Heart right ventricle (tissue), 16 donors: ENCODE data around the gene RPS6KA2. TPM values are rescaled to one million over a fixed set of nuclear protein-coding genes. Genes with fewer than 3 reads are reported as not detected.
A peak's percentile ranks its signal among the peaks of the same experiment; 100 is the strongest.

ENCODE experiments used
- ATAC-seq, 8 donors: fragments of 200-7000 bp; cut with Tn5 transposase; one replicate each; pipeline ENCODE4 v1.9.1; 2020; ENCODE audit warnings: mild to moderate bottlenecking in 8 of 8, moderate library complexity in 8 of 8, moderate number of reproducible peaks in 1 of 8
- DNase-seq, 2 donors: peaks; one replicate each; pipeline ENCODE4 v3.0.0-alpha.2; 2020
- H3K27ac ChIP-seq, 10 donors: fragments of 200-600 bp; sonication (generic) in 2 of 10; one replicate each; pipeline versions ENCODE4 v1.5.0 to v1.8.0; 2020 to 2022; ENCODE audit warnings: mild to moderate bottlenecking in 3 of 10
- H3K27me3 ChIP-seq, 7 donors: fragments of 200-600 bp; one replicate each; pipeline ENCODE4 v1.8.0; 2021 to 2022; ENCODE audit warnings: mild to moderate bottlenecking in 2 of 7
- H3K36me3 ChIP-seq, 9 donors: fragments of 200-600 bp; sonication (generic) in 1 of 9; one replicate each; pipeline versions ENCODE4 v1.5.0 to v1.8.0; 2020 to 2022; ENCODE audit warnings: mild to moderate bottlenecking in 2 of 9
- H3K4me1 ChIP-seq, 9 donors: fragments of 200-600 bp; sonication (generic) in 1 of 9; one replicate each; pipeline versions ENCODE4 v1.5.0 to v1.8.0; 2020 to 2022; ENCODE audit warnings: mild to moderate bottlenecking in 4 of 9
- H3K4me3 ChIP-seq, 10 donors: fragments of 200-600 bp; sonication (generic) in 2 of 10; one replicate each; pipeline versions ENCODE4 v1.5.0 to v1.8.0; 2020 to 2022; ENCODE audit warnings: mild to moderate bottlenecking in 7 of 10, moderate library complexity in 2 of 10
- H3K9me3 ChIP-seq, 11 donors: fragments of 200-600 bp in 10 of 11; sonication (generic) in 2 of 11; one replicate each; pipeline versions ENCODE4 v1.5.0 to v1.8.0; 2013 to 2022; ENCODE audit warnings: mild to moderate bottlenecking in 2 of 11, control low read depth in 1 of 11, moderate library complexity in 1 of 11
- CTCF ChIP-seq, 9 donors: fragments of 200-600 bp; sonication (generic) in 2 of 9; IDR thresholded peaks; one replicate each; pipeline versions ENCODE4 v1.5.0 to v1.8.0; 2021 to 2022; ENCODE audit warnings: antibody characterized with exemption in 9 of 9, mild to moderate bottlenecking in 5 of 9, moderate library complexity in 1 of 9
- WGBS, 2 donors: extraction: QIAGEN DNeasy Blood & Tissue Kit; methylation state at CpG; one replicate each; pipeline ENCODE4 v1.1.7; 2013; ENCODE audit warnings: inconsistent platforms in 1 of 2; 5-methylcytosine and 5-hydroxymethylcytosine counted together
- intact Hi-C, 10 donors: fragments of 100-400 bp; cut with DNase I; formaldehyde crosslinking; loops; one replicate each; pipeline versions ENCODE4 v1.11.1 to v1.14.2; 2022
- polyA plus RNA-seq, 2 donors: library from polyadenylated mRNA; stranded (reverse); fragments of 200-250 nt; gene quantifications; one replicate each; pipeline ENCODE4 v1.2.3, GENCODE V29; 2013
- total RNA-seq, 10 donors: library from RNA; stranded (reverse); fragmentation: NEBNext Ultra II Directional in 3 of 10; extraction: Animal tissue kit (Norgen Biotek cat#: 25700) in 3 of 10; gene quantifications; one replicate each; pipeline versions ENCODE4 v1.2.1 to v1.2.4, GENCODE V29; 2021 to 2023
- donor health status: Arrhythmogenic right ventricular cardiomyopathy.
- donor health status: ischemic (EF 13 %, LVEDD 7.1; RV severe dilation, severe dysfunction).
- donor health status: healthy with polysubstance abuse.
- donor health status: DM: no; HTN: yes; CAD: no.
- donor health status: DM: no; HTN: no; CAD: no.
- donor health status: ischemic (EF 25% LVEDD 6.9; RV normal size, moderate dysfunction).
- donor health status: ischemic (EF 25% LVEDD 5.7; RV mildly dilated, moderate dysfunction).
- donor health status: healthy.
- donor health status: DM: yes; HTN: yes; CAD: no.
- donor health status: Ischemic cardiomyopathy.
- donor health status: ischemic (EF 35%, LVEDD 5.7; RV mildly dilated, moderate dysfunction).
- donor health status: nonischemic (EF 11% LVEDD 7.7; RV severe dilation, severe dysfunction).
- donor health status: DM: yes; HTN: yes; CAD: no.
- donor health status: PGD.
- donor health status: ischemic (EF 29% LVEDD 5.4; RV normal size, mild dysfunction).
- donor health status: nonischemic (EF 23%, LVEDD 6.1; RV moderate dilation, normal function).

The RPS6KA2 gene
- total and polyA plus RNA-seq, 12 donors, result 20.3 to 91.4 (median 73.7) TPM

- WGBS, 2 donors, result 75 to 77% methylated on average over 19 of the region's 19 CpGs
- intact Hi-C loops, result no loop called here
Observed at GRCh38 chr6:166441325-166442078, 185.5 kb downstream of the RPS6KA2 start.

GRCh38 chr6:166440729-166441128, 186.3 kb downstream of the RPS6KA2 start:
- Histone ChIP-seq H3K9me3 (no peaks in the 10 kb centered on the region), H3K4me1 (peaks cover 0 to 25% (median 5%) of the 10 kb centered on the region in 9 donors), H3K27me3 (no peaks in the 10 kb centered on the region), H3K4me3 (no peak overlapping the region), H3K36me3 (peaks cover 0 to 62% (median 3%) of the 10 kb centered on the region in 9 donors), H3K27ac (no peak overlapping the region)
- DNase-seq (no peak), ATAC-seq (no peak)
- no peak for TF ChIP-seq CTCF (IDR thresholded peaks at IDR 0.05)
- 90 to 95% methylated on average over 15 of the region's 15 CpGs for WGBS, 2 donors
- intact Hi-C loops, result no loop called here

More at GRCh38 chr6:166441325-166442078, 185.5 kb downstream of the RPS6KA2 start:
- Histone ChIP-seq H3K27me3 (no peaks in the 10 kb centered on the region), H3K27ac (no peak overlapping the region), H3K4me3 (no peak overlapping the region), H3K4me1 (peaks cover 0 to 17% (median 2%) of the 10 kb centered on the region in 9 donors), H3K9me3 (no peaks in the 10 kb centered on the region), H3K36me3 (peaks cover 0 to 69% (median 5%) of the 10 kb centered on the region in 9 donors)
- TF ChIP-seq CTCF (IDR thresholded peaks at IDR 0.05), result no peak
- no peak for DNase-seq
- no peak for ATAC-seq

GRCh38 chr6:166440106-166440505, 186.9 kb downstream of the RPS6KA2 start:
- Histone ChIP-seq H3K4me1 (peaks cover 0 to 29% (median 5%) of the 10 kb centered on the region in 9 donors), H3K27me3 (no peaks in the 10 kb centered on the region), H3K27ac (no peak overlapping the region), H3K36me3 (peaks cover 0 to 60% (median 3%) of the 10 kb centered on the region in 9 donors), H3K9me3 (no peaks in the 10 kb centered on the region), H3K4me3 (no peak overlapping the region)
- intact Hi-C loops, result no loop called here
- ATAC-seq (no peak), DNase-seq (no peak)
- TF ChIP-seq CTCF (IDR thresholded peaks at IDR 0.05), result no peak
- 80 to 90% methylated on average over 11 of the region's 11 CpGs for WGBS, 2 donors

GRCh38 chr6:166439366-166440091, 187.5 kb downstream of the RPS6KA2 start:
- Histone ChIP-seq H3K4me3 (no peak overlapping the region), H3K9me3 (no peaks in the 10 kb centered on the region), H3K4me1 (peaks cover 0 to 29% (median 5%) of the 10 kb centered on the region in 9 donors), H3K27me3 (no peaks in the 10 kb centered on the region), H3K27ac (no peak overlapping the region), H3K36me3 (peaks cover 0 to 57% (median 2%) of the 10 kb centered on the region in 9 donors)
- TF ChIP-seq CTCF (IDR thresholded peaks at IDR 0.05), result no peak
- intact Hi-C loops, result no loop called here
- 60 to 66% methylated on average over 10 of the region's 10 CpGs for WGBS, 2 donors
- DNase-seq (no peak), ATAC-seq (peak in 5 of 8 donors; percentile 21 to 47 (median 36))
